22Rv1 (cell line): ENCODE data around the gene RDH12.

Source experiments
- ZFX ChIP-seq: fragments of 450-650 bp; IDR thresholded peaks from 2 replicates; pipeline ENCODE4 v1.6.1; 2017; ENCODE audit warnings: antibody characterized with exemption, borderline replicate concordance
- TF ChIP-seq, protein P1 (sequence below): fragments of 450-650 bp; IDR thresholded peaks from 2 replicates; pipeline ENCODE4 v1.5.1; 2017; ENCODE audit warnings: mild to moderate bottlenecking

DNA sequence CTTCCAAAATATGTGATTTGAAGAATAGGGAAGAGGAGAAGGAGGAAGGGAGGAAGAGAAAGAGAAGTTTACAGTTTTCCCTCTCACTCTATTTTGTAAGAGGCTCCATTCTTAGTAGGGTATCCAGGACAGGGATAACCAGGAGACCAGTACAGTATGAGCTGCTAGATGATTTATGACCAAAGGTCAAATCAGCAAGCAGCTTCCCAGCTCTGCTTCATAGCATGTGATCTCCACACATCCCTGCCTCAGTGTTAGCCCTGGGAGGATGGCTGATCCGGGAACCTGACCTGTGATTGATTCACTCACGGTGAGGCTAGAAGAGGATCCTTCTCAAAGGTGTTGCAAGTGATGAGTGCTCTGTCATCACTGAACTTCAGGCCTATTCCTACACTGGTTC, 16.6 kb downstream of the RDH12 start:
- TF ChIP-seq ZFX, result no peak
- TF ChIP-seq, protein P1, sequence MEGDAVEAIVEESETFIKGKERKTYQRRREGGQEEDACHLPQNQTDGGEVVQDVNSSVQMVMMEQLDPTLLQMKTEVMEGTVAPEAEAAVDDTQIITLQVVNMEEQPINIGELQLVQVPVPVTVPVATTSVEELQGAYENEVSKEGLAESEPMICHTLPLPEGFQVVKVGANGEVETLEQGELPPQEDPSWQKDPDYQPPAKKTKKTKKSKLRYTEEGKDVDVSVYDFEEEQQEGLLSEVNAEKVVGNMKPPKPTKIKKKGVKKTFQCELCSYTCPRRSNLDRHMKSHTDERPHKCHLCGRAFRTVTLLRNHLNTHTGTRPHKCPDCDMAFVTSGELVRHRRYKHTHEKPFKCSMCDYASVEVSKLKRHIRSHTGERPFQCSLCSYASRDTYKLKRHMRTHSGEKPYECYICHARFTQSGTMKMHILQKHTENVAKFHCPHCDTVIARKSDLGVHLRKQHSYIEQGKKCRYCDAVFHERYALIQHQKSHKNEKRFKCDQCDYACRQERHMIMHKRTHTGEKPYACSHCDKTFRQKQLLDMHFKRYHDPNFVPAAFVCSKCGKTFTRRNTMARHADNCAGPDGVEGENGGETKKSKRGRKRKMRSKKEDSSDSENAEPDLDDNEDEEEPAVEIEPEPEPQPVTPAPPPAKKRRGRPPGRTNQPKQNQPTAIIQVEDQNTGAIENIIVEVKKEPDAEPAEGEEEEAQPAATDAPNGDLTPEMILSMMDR, result no peak
